Neural crest cell (in vitro differentiated cells): ENCODE data around the gene LETM1. TPM values are rescaled to one million over a fixed set of nuclear protein-coding genes. Genes with fewer than 3 reads are reported as not detected.

ENCODE experiments used
- DNase-seq: peaks from one replicate; pipeline ENCODE4 v3.0.0; 2021; ENCODE audit warnings: low read depth, mixed read lengths, low spot score
- H3K27ac Mint-ChIP-seq: one replicate; pipeline ENCODE4 v1.8.0; 2021; ENCODE audit warnings: mild to moderate bottlenecking, mixed read lengths; ENCODE audit not compliant: unreplicated experiment
- H3K27me3 Mint-ChIP-seq: 2 replicates; pipeline ENCODE4 v1.8.0; 2021; ENCODE audit warnings: low read depth, mild to moderate bottlenecking, mixed read lengths
- H3K36me3 Mint-ChIP-seq: 2 replicates; pipeline ENCODE4 v1.8.0; 2021; ENCODE audit warnings: low read depth, mild to moderate bottlenecking, mixed read lengths
- H3K4me1 Mint-ChIP-seq: 2 replicates; pipeline ENCODE4 v1.8.0; 2021; ENCODE audit warnings: mixed read lengths
- H3K4me3 Mint-ChIP-seq: one replicate; pipeline ENCODE4 v1.8.0; 2021; ENCODE audit warnings: mild to moderate bottlenecking, mixed read lengths
- H3K9me3 Mint-ChIP-seq: 2 replicates; pipeline ENCODE4 v1.8.0; 2021; ENCODE audit warnings: mixed read lengths
- CTCF ChIP-seq: fragments of 200-600 bp; sonication (generic); conservative IDR thresholded peaks from 2 replicates; pipeline ENCODE4 v1.5.0; 2021; ENCODE audit warnings: antibody characterized with exemption, mild to moderate bottlenecking
- total RNA-seq: library from RNA; stranded (reverse); gene quantifications from 2 replicates; pipeline ENCODE4 v1.2.1, GENCODE V29; 2021

LETM1 gene
- total RNA-seq, 1 donor from 2014 or later: 60.6 TPM

- Mint-ChIP-seq H3K4me3 (no peak overlapping the region), H3K27me3 (peaks cover 2% of the 10 kb centered on the region), H3K4me1 (peaks cover 30% of the 10 kb centered on the region), H3K9me3 (no peaks in the 10 kb centered on the region), H3K27ac (no peak overlapping the region), H3K36me3 (no peaks in the 10 kb centered on the region)
- TF ChIP-seq CTCF: no peak
- no peak for DNase-seq
Observed at GRCh38 chr4:1775731-1776500, 80.0 kb downstream of the LETM1 start.

- TF ChIP-seq CTCF: no peak
Observed at GRCh38 chr4:1773754-1774153, 82.2 kb downstream of the LETM1 start.

GRCh38 chr4:1772853-1773538 is 83.0 kb downstream of the LETM1 start:
- Mint-ChIP-seq H3K4me1 (peaks cover 22% of the 10 kb centered on the region), H3K36me3 (no peaks in the 10 kb centered on the region)

More at GRCh38 chr4:1773754-1774153, 82.2 kb downstream of the LETM1 start:
- no peak overlapping the region for H3K4me3 Mint-ChIP-seq
- H3K4me1 Mint-ChIP-seq: peaks cover 22% of the 10 kb centered on the region
- peaks cover 2% of the 10 kb centered on the region for H3K27me3 Mint-ChIP-seq
- H3K36me3 Mint-ChIP-seq: no peaks in the 10 kb centered on the region
- no peaks in the 10 kb centered on the region for H3K9me3 Mint-ChIP-seq
- DNase-seq: no peak
- H3K27ac Mint-ChIP-seq: no peak overlapping the region

GRCh38 chr4:1771555-1772305 is 84.2 kb downstream of the LETM1 start:
- TF ChIP-seq CTCF: no peak
- no peaks in the 10 kb centered on the region for H3K36me3 Mint-ChIP-seq
- no peak overlapping the region for H3K4me3 Mint-ChIP-seq
- no peaks in the 10 kb centered on the region for H3K9me3 Mint-ChIP-seq
- H3K4me1 Mint-ChIP-seq: peaks cover 19% of the 10 kb centered on the region
- DNase-seq: no peak
- peaks cover 7% of the 10 kb centered on the region for H3K27me3 Mint-ChIP-seq
- H3K27ac Mint-ChIP-seq: no peak overlapping the region

More at GRCh38 chr4:1772853-1773538, 83.0 kb downstream of the LETM1 start:
- Mint-ChIP-seq H3K9me3 (no peaks in the 10 kb centered on the region), H3K4me3 (no peak overlapping the region), H3K27ac (no peak overlapping the region), H3K27me3 (peaks cover 6% of the 10 kb centered on the region)
- TF ChIP-seq CTCF: no peak
- DNase-seq: no peak

GRCh38 chr4:1770791-1771231 is 85.1 kb downstream of the LETM1 start:
- Mint-ChIP-seq H3K27ac (no peak overlapping the region), H3K27me3 (peaks cover 7% of the 10 kb centered on the region), H3K4me1 (peaks cover 11% of the 10 kb centered on the region), H3K4me3 (no peak overlapping the region), H3K36me3 (no peaks in the 10 kb centered on the region), H3K9me3 (no peaks in the 10 kb centered on the region)
- TF ChIP-seq CTCF: no peak
- no peak for DNase-seq
